ES-I3 (cell line): ENCODE measurements around the gene CLIC4.
"Not testable (repeated sequence)": the region's sequence is repeated elsewhere in the genome, so short reads cannot be mapped to it uniquely, and the experiment has no call there.

Experiments
- H3K36me3 ChIP-seq: 2 replicates; pipeline ENCODE4 v1.6.1; 2013; ENCODE audit warnings: mild to moderate bottlenecking, low read length, control low read depth, moderate library complexity; ENCODE audit not compliant: insufficient read depth
- H3K4me1 ChIP-seq: 2 replicates; pipeline ENCODE4 v1.6.1; 2013; ENCODE audit warnings: mild to moderate bottlenecking, control low read depth, low read length; ENCODE audit not compliant: insufficient read depth
- H3K9ac ChIP-seq: 2 replicates; pipeline ENCODE4 v1.6.1; 2013; ENCODE audit warnings: low read depth, mild to moderate bottlenecking, low read length, moderate library complexity
- H3K9me3 ChIP-seq: 2 replicates; pipeline ENCODE4 v1.6.1; 2013; ENCODE audit warnings: mild to moderate bottlenecking, low read length, moderate library complexity; ENCODE audit not compliant: control insufficient read depth, insufficient read depth

The CLIC4 gene

GRCh38 chr1:24878775-24879742 lies 133.8 kb downstream of the CLIC4 start:
- H3K36me3 ChIP-seq, result no peaks in the 10 kb centered on the region
- H3K9ac ChIP-seq, result no peak overlapping the region
- peaks cover 2% of the 10 kb centered on the region; the same call in 1 of the 2 replicates for H3K9me3 ChIP-seq
- peaks cover 4% of the 10 kb centered on the region; the same call in 1 of the 2 replicates for H3K4me1 ChIP-seq

GRCh38 chr1:24881034-24881433 lies 135.8 kb downstream of the CLIC4 start:
- Histone ChIP-seq H3K36me3 (no peaks in the 10 kb centered on the region), H3K9ac (no peak overlapping the region), H3K9me3 (peaks cover 5% of the 10 kb centered on the region; the same call in 1 of the 2 replicates), H3K4me1 (peaks cover 4% of the 10 kb centered on the region; the same call in 1 of the 2 replicates)

GRCh38 chr1:24884751-24885150 lies 139.5 kb downstream of the CLIC4 start:
- H3K9me3 ChIP-seq, result peaks cover 7% of the 10 kb centered on the region; the same call in 1 of the 2 replicates
- H3K9ac ChIP-seq, result no peak overlapping the region
- H3K4me1 ChIP-seq, result no peaks in the 10 kb centered on the region
- no peaks in the 10 kb centered on the region for H3K36me3 ChIP-seq

GRCh38 chr1:24886241-24886640 lies 141.0 kb downstream of the CLIC4 start:
- Histone ChIP-seq H3K9ac (no peak overlapping the region), H3K9me3 (peaks cover 7% of the 10 kb centered on the region; the same call in 1 of the 2 replicates), H3K4me1 (no peaks in the 10 kb centered on the region), H3K36me3 (no peaks in the 10 kb centered on the region)

- H3K9ac ChIP-seq, result no peak overlapping the region
- no peaks in the 10 kb centered on the region for H3K4me1 ChIP-seq
- H3K9me3 ChIP-seq, result peaks cover 7% of the 10 kb centered on the region
- H3K36me3 ChIP-seq, result no peaks in the 10 kb centered on the region
These were observed 143.1 kb downstream of the CLIC4 start for GRCh38 chr1:24888061-24888970.

GRCh38 chr1:24888971-24889676 lies 143.9 kb downstream of the CLIC4 start:
- H3K9me3 ChIP-seq, result peaks cover 4% of the 10 kb centered on the region
- no peaks in the 10 kb centered on the region for H3K4me1 ChIP-seq
- no peak overlapping the region for H3K9ac ChIP-seq
- no peaks in the 10 kb centered on the region for H3K36me3 ChIP-seq

GRCh38 chr1:24890887-24891286 lies 145.6 kb downstream of the CLIC4 start:
- H3K9ac ChIP-seq, result no peak overlapping the region
- H3K4me1 ChIP-seq, result no peaks in the 10 kb centered on the region
- H3K9me3 ChIP-seq, result peaks cover 2% of the 10 kb centered on the region
- no peaks in the 10 kb centered on the region for H3K36me3 ChIP-seq

GRCh38 chr1:24891367-24891766 lies 146.1 kb downstream of the CLIC4 start:
- not testable (repeated sequence) for H3K9me3 ChIP-seq, H3K4me1 ChIP-seq, H3K9ac ChIP-seq, H3K36me3 ChIP-seq

GRCh38 chr1:24892188-24893153 lies 147.2 kb downstream of the CLIC4 start:
- Histone ChIP-seq H3K36me3 (no peaks in the 10 kb centered on the region), H3K9ac (no peak overlapping the region), H3K4me1 (no peaks in the 10 kb centered on the region), H3K9me3 (peaks cover 2% of the 10 kb centered on the region)

- Histone ChIP-seq H3K4me1 (no peaks in the 10 kb centered on the region), H3K36me3 (no peaks in the 10 kb centered on the region), H3K9ac (no peak overlapping the region), H3K9me3 (peaks cover 2% of the 10 kb centered on the region)
These were observed 148.2 kb downstream of the CLIC4 start for GRCh38 chr1:24893431-24893830.
